Esophagus squamous epithelium (tissue), 5 donors: ENCODE results near the gene UGT1A9. TPM values are rescaled to one million over a fixed set of nuclear protein-coding genes. Genes with fewer than 3 reads are reported as not detected.
"Not testable (repeated sequence)": the region's sequence is repeated elsewhere in the genome, so short reads cannot be mapped to it uniquely, and the experiment has no call there.

ENCODE experiments used
- DNase-seq: peaks from one replicate; lab custom pipeline; 2025; lab: John Stamatoyannopoulos, UW
- H3K27ac ChIP-seq, 4 donors: fragments of 200-600 bp; sonication (generic); one replicate each; pipeline ENCODE4 v1.5.1; 2016 to 2019; ENCODE audit warnings: mild to moderate bottlenecking in 1 of 4
- H3K27me3 ChIP-seq, 4 donors: fragments of 200-600 bp; sonication (generic); 1 replicate in 3 of 4; 2 replicates in 1 of 4; pipeline versions ENCODE4 v1.5.1 to v1.6.0; 2017 to 2021; ENCODE audit warnings: antibody characterized with exemption in 1 of 4
- H3K36me3 ChIP-seq, 3 donors: fragments of 200-600 bp; sonication (generic); one replicate each; pipeline ENCODE4 v1.5.1; 2016 to 2019
- H3K4me1 ChIP-seq, 3 donors: fragments of 200-600 bp; sonication (generic); one replicate each; pipeline ENCODE4 v1.5.1; 2017 to 2019
- H3K4me3 ChIP-seq, 4 donors: fragments of 200-600 bp; sonication (generic); 1 replicate in 3 of 4; 2 replicates in 1 of 4; pipeline ENCODE4 v1.5.1; 2016 to 2019; ENCODE audit warnings: mild to moderate bottlenecking in 2 of 4, moderate library complexity in 1 of 4
- H3K9me3 ChIP-seq, 3 donors: fragments of 200-600 bp; sonication (generic); one replicate each; pipeline ENCODE4 v1.5.1; 2016 to 2019
- CTCF ChIP-seq, 6 experiments: fragments of 450-650 bp in 4 of 6; fragments of 200-600 bp in 2 of 6; sonication (generic) in 2 of 6; IDR thresholded peaks; one replicate each; pipeline ENCODE4 v1.5.1; 2016 to 2019; ENCODE audit warnings: antibody characterized with exemption in 6 of 6, mild to moderate bottlenecking in 4 of 6, moderate library complexity in 4 of 6
- POLR2A ChIP-seq, 4 donors: fragments of 450-650 bp; IDR thresholded peaks; one replicate each; pipeline ENCODE4 v1.6.1; 2017; ENCODE audit warnings: antibody characterized with exemption in 4 of 4, mild to moderate bottlenecking in 4 of 4, moderate library complexity in 3 of 4
- WGBS, 2 donors: methylation state at CpG; one replicate each; pipeline ENCODE4 v1.1.5; 2018; 5-methylcytosine and 5-hydroxymethylcytosine counted together
- intact Hi-C: fragments of 100-400 bp; cut with DNase I; formaldehyde crosslinking; loops from one replicate; pipeline ENCODE4 v1.15.0; 2022
- total RNA-seq, 4 donors: library from RNA; depleted of rRNA; stranded (reverse); fragments of >200 nt; gene quantifications; one replicate each; pipeline ENCODE4 v1.1.0, GENCODE V29; 2016
- donor health status: DM: yes; HTN: yes; CAD: no.

Gene UGT1A9
- total RNA-seq, 4 donors from 2014 or later, result 0.49 to 1.7 (median 1.2) TPM

DNA sequence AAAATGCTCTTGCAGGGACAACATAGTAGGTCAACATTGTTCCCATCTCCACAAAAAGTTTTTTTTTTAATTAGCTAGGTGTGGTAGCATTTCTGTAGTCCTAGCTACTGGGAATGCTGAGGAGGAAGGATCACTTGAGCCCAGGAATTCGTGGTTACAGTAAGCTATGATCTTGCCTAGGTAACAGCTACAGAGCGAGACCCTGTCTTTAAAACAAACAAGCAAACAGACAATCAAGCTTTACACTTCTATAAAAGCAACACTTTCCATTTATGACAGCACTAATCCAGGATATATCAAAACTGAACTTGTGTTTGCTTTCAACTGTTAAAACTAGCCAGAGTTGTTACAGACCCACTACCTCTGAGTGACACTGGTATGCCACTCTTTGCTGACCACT, 69.2 kb downstream of the UGT1A9 start:
- H3K27me3 ChIP-seq, result no peaks in the 10 kb centered on the region
- H3K27ac ChIP-seq, result no peak overlapping the region
- H3K9me3 ChIP-seq, result no peaks in the 10 kb centered on the region
- H3K36me3 ChIP-seq, result peaks cover 0 to 34% (median 0%) of the 10 kb centered on the region in 3 donors
- intact Hi-C loops, result no loop called here
- WGBS, 2 donors, result 66% methylated on average over 2 of the region's 2 CpGs
- no peak for DNase-seq
- TF ChIP-seq POLR2A (IDR thresholded peaks at IDR 0.05) (no peak), CTCF (IDR thresholded peaks at IDR 0.05) (no peak)
- H3K4me1 ChIP-seq, result no peaks in the 10 kb centered on the region
- H3K4me3 ChIP-seq, result no peak overlapping the region

- TF ChIP-seq POLR2A (IDR thresholded peaks at IDR 0.05) (no peak), CTCF (IDR thresholded peaks at IDR 0.05) (no peak)
- no peak overlapping the region for H3K4me3 ChIP-seq
- no peak for DNase-seq
These were observed 72.0 kb downstream of the UGT1A9 start for GRCh38 chr2:233743464-233744259.

DNA sequence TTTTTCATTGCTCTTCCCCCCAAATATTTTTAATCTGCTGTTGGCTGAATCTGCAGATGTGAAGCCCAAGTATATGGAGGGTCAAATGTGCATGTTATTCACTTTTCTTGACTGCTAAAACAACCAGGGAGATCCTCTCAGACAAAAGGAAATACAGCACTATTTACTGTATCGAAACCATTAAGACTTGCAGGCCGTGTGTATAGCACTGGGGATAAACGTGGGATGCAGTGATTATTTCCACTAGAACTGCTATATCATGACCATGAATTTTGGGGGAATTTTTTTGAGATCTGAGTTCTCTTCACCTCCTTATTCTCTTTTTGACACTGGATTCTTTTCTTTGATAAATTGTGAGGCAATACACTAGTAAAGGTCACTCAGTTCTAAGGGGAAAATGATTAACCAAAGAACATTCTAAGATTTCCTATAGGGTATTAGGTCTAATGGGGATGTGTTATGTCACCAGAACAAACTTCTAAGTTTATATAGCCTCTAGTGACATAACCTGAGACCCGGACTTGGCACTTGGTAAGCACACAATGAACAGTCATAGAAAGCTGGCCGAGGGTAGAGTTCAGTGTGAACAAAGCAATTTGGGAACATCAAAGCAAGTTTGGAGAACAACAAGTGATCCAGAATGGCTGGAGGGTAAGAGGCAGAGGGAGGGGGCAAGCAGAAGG, 73.5 kb downstream of the UGT1A9 start:
- TF ChIP-seq CTCF (IDR thresholded peaks at IDR 0.05), result no peak
- TF ChIP-seq POLR2A (IDR thresholded peaks at IDR 0.05), result no peak

More at GRCh38 chr2:233743464-233744259, 72.0 kb downstream of the UGT1A9 start:
- intact Hi-C loops, result no loop called here
- H3K27ac ChIP-seq, result no peak overlapping the region
- no peaks in the 10 kb centered on the region for H3K27me3 ChIP-seq
- H3K4me1 ChIP-seq, result no peaks in the 10 kb centered on the region
- H3K36me3 ChIP-seq, result peaks cover 0 to 22% (median 0%) of the 10 kb centered on the region in 3 donors
- 96 to 97% methylated on average over 19 to 24 of the region's 46 CpGs for WGBS, 2 donors
- no peaks in the 10 kb centered on the region for H3K9me3 ChIP-seq

GRCh38 chr2:233745838-233746237, 74.1 kb downstream of the UGT1A9 start:
- intact Hi-C loops, result not testable (repeated sequence)

More for the DNA sequence above, 73.5 kb downstream of the UGT1A9 start:
- Histone ChIP-seq H3K36me3 (peaks cover 0 to 22% (median 0%) of the 10 kb centered on the region in 3 donors), H3K9me3 (no peaks in the 10 kb centered on the region), H3K4me1 (no peaks in the 10 kb centered on the region), H3K4me3 (no peak overlapping the region), H3K27ac (no peak overlapping the region), H3K27me3 (no peaks in the 10 kb centered on the region)
- intact Hi-C loops, result no loop called here
- WGBS, 2 donors, result 65 to 72% methylated on average over 5 of the region's 5 CpGs
- DNase-seq, result no peak

GRCh38 chr2:233746475-233747282, 75.0 kb downstream of the UGT1A9 start:
- intact Hi-C loops, result no loop called here
- no peaks in the 10 kb centered on the region for H3K4me1 ChIP-seq
- TF ChIP-seq CTCF (IDR thresholded peaks at IDR 0.05) (no peak), POLR2A (IDR thresholded peaks at IDR 0.05) (no peak)
- no peaks in the 10 kb centered on the region for H3K27me3 ChIP-seq
- peaks cover 0 to 8% (median 0%) of the 10 kb centered on the region in 3 donors for H3K36me3 ChIP-seq
- no peak for DNase-seq
- H3K27ac ChIP-seq, result no peak overlapping the region
- H3K4me3 ChIP-seq, result no peak overlapping the region
- H3K9me3 ChIP-seq, result no peaks in the 10 kb centered on the region
- WGBS, 2 donors, result 75 to 82% methylated on average over 8 to 10 of the region's 10 CpGs

More at GRCh38 chr2:233745838-233746237, 74.1 kb downstream of the UGT1A9 start:
- DNase-seq, H3K27ac ChIP-seq, H3K9me3 ChIP-seq, H3K4me3 ChIP-seq, H3K27me3 ChIP-seq, H3K4me1 ChIP-seq: not testable (repeated sequence)
- WGBS, 2 donors, result 75 to 86% methylated on average over 2 of the region's 2 CpGs
- H3K36me3 ChIP-seq, result peaks cover 0 to 17% (median 0%) of the 10 kb centered on the region in 3 donors
